AG08396 (cell line): ENCODE measurements around the gene DCST1.

Experiments used
- DNase-seq: peaks from one replicate; pipeline ENCODE4 v3.0.0; 2012; ENCODE audit warnings: low spot score, mixed read lengths

Gene DCST1

DNA sequence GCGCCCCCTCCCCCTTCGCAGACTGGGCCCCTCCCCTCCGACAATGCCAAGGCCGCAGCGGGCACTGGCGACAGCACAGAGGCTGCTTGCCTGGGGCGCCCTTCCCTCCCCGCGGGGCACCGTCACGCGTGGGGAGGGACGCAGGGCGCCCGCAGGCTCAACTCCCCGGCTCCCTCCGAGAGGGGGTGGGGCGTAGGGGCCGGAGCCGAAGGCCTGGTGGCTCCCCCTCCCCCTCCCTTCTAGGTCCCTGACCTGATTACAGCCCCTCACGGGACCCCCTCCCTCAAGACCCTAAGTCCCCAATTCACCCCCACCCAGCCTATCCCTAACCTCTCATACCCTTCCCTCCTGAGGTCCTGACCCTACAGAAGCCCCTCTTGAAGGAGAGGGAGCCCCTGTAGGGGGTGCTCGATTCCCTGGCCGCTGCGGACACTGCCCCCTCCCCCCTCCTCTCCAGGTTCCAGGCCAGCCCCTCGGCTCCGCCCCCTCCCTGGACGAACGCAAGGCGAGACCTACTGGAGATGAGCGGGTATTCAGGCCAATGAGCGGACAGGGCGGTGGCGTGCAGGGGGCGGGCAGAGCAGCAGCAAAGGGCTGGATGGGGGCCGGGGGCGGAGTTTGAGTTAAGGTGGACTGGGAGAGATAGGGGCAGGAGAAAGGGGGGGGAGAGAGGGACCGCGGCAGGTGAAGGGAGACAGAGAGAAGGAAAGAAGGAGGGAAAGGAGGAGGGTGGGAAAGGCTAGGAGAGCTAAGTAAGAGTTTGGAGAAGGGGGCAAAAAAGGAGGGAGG is 31.8 kb upstream of the DCST1 start:
- DNase-seq = peak; percentile 100

DNA sequence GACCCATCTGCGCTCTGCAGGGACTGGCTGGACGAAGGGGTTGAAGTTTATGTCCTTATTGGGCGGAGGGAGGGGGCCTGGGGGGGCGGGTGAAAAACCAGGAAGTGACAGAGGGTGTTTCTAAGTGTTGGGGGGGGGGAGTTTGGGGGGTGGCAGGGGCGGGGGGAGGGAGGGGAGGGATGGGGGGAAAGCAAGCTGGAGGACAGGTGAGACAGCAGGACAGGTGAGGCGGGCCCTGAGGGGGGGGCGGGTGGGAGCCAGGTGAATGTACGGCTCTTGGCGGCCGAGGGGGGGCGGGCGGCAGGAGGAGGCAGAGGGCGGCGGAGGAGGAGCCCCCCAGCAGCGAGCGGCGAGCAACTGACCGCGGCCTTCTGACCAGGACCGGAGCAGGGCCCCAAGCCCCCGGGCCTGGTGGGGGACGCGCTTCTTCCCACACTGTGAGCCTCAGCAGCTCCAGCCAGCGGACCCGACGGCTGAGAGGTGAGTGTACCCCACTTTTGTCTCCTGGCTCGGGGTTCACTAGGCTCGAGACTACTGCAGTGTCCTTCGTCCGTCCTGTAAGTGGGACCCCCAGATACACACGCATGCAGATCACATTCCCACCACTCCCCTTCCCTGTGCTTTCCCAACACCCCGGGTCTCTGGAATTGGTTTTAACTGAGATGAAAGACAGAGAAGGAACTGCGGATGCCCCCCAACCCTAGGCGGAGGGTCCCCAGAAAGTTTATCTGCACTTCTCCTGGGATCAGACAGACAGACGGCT is 31.0 kb upstream of the DCST1 start, which contains the start of gene ZBTB7B:
TSS of gene ZBTB7B (plus strand) at position 339 of the 763 bp plus-strand sequence. CDS start 11,859 bp downstream, outside the sequence.
- peak; percentile 76 for DNase-seq

DNA sequence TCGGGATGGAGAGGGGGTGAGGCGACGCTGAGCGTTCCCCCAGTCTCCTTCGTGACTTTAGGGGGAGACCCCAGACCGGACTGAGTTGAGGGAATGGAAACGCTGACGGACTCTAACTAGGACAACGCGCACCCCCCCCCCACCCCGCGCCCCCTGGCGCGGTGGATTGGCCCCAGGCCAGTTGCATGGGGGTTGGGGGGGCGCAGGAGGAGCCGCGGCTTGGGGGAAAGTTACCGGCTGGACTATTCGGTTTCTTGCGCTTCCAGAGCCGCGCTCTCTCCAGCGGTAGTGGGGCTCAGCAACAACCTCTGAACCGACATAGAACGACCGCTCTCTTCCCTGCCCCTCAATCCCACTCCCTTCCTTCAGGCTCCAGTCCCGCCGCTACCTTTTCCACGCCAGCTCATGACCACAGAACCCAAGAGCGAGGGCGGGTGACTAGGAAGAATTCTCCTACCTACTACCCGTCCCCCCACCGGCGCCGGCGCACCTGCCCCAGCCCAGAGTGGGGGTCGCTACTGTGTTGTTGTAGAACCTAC is 30.3 kb upstream of the DCST1 start:
- no peak for DNase-seq

DNA sequence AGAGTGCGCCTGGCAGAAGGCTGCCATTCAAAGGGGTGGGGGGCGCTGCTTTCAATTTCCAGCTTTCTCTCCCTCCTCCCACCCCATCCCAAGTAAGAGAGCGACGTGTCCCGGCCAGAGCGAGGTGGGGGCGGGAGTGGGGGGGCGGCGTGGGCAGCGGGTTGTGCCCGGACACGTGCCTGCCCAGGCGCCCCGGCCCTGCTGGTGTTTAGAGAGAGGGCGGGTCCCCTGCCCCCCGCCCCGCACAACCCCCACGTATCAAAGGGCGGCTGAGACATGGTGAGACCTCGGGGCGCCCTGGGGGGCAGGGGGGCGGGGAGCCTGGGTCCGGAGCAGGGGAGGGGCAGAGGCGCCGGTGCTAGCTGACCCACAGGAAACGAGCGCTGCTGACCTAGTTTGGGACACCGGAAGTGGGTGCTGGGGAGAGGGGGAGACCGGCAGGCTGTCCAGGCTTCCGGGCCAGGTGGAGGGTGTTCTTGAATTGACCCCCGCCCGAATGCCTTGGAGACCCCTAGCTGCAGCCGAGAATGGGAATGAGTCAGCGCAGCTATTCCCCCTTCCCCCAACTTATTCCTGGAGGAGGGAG is 29.8 kb upstream of the DCST1 start:
- DNase-seq = peak; percentile 62

DNA sequence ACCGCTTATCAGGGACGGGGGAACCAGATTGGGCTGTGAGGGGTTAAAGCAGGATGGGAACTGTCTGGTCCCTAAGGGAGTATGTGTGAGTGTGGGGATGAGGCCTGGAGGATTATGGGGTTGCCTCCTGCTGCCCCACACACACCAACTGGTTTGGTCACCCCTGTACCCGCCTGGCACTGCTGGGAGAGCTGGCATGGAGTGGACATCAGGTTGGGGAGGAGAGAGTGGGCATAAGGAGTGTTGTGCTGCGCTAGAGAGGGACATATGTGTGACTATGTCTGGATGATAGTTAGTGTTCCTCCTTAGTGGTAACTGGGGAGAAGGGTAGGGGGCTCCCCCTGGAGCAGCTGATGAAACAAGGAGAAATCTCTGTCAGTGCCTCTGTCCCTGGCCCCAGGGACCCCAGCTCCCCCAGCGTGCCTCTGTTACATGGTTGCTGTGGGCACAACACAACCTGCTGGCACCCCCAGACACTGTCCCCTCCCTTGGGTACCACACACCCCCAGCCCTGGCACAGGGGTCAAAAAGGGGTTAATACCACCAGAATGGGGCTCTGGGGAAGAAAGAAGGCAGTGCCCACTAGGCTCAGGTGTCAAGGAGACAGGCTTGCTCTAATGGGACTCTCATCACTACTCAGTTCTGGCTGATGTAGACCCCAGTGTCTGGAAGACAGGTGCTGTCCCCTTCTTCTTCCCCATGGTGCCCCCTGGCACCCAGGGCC is 29.1 kb upstream of the DCST1 start:
- no peak for DNase-seq

DNA sequence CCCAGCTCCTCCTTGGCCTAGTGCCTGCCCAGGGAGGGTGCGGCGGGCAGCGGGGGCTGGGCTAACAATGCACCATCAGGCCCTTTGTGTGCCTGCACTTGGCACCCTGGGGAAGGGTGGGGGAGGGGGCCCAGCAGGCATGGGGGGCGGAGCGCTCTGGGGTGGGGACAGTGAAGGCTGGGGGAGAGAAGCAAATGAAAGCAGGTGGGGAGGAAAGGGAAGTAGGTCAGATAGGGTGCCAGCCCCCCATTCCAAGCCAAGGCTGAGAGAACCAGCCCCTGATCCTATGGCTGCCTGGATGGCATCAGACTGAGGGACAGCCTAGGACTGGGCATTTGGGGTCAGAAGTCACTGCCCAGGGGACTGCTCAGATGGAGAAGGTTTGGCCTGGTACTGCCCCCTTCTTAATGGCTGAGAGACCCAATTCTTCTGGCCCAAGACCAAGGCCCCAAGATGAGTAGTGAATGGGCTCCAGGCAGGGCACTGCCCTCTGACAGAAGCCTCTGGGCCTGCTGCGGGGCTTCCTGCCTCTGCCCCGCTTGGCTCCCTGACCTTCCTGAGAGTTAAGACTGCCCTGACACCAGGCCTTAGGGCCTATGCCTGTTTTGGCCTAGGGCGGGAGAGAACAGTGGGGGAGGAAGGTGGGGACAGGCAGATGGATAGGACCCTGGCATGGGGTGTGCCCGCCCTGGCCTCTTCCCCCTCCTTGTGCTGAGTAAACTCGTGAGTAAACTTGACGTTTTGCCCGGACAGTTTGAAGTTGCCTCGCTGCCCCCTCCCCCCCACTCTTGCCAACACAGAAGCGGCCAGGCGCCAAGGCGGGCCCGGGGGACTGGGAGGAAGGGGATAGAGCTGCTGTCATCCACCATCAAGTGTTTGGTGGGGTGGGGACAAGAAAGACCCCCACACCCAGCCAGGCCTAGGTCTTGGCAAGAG is 28.3 kb upstream of the DCST1 start:
- no peak for DNase-seq

DNA sequence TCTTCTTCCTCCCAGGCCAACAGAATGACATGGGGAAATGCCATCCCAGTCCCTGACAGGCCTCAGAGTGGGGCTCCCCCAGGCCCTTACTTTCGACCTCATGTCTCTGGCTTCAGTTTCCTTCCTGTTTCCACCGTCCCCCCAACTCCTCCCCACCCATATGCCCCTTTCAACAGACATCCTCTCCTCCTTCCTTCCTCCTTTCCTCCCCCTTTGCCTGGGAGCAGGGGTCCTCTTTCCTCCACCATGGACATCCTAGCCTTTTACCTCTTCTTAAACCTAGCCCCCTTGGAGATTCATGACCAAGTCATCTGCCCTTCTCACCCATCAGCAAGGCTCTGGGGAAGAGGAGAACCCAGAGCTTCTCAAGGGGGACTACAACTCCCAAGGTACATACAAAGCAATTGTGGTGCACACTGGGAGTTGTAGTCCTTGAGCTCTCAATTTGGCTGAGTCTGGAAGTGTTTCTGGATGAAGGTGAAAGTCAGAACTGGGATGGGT is 27.0 kb upstream of the DCST1 start:
- DNase-seq = no peak

DNA sequence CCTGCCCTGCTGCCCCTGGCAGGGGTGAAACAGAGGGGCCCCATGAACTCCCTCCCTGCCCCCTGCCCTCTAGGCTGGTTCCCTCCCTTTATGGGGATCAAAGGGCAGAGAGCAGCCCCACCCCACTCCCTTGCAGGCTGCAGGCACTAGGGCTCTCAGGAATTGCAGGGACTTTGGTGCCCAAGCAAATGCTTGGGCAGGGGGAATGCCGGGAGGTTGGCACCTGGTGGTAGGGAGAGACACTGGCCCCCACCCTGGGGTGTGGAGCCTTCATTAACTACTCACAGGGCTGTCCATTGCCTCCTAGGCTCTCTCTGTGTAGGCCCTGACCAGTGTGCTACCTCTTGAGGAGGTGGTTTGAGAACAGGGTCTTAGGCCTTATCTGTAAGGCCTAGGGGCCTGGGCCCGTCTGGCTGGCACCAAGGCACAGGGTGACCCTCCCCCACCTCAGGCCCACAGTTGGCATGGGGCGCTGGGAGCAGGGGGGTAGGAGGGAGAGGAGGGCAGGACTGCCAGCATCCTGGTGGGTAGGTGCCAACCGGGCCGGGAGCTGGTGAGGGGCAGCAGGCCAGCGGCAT is 26.3 kb upstream of the DCST1 start:
- no peak for DNase-seq

DNA sequence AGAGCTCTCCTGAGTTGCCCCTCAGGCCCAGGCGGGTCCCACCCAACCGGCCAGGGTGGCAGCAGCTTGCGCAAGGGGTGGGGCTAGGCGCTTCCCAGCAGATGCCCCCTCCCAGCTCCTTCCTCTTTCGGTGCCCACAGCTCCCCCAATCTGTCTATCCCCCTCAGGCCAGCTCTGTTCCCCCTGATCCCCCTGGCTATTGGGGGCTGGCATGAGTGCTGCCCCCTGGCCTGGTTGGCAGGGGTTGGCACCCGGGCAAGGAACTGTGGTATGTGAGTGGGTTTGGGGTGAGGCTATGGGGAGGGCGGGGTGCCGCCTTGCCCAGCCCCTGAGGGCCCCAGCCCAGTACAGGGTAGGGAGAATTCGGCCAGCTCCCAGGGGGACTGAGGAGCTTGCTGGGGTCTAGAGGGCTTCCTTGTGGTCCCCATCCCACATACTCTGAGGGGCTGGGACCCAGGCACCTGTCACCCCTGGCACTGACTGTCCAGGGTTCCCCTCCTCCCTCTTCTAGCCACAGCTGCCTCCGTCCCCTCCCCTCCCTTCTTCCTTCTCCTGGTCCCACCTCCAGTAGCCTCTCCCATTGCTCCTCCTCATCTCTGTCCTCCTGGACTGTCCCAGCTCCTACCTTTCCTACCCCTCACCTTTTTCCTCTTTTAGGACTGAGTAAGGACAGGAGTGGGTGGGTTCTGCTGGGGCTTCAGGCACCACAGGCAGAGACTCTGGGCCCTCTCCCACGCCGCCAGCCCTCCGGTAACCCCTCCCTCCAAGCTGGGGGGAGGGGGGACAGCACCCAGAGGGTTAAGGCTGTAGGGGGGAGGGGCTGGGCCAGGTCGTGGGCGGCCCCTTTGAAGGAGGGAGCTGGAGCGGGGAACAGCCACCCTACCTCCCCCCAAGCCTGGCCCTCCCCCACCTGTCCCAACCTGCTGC is 25.3 kb upstream of the DCST1 start:
- DNase-seq = no peak

DNA sequence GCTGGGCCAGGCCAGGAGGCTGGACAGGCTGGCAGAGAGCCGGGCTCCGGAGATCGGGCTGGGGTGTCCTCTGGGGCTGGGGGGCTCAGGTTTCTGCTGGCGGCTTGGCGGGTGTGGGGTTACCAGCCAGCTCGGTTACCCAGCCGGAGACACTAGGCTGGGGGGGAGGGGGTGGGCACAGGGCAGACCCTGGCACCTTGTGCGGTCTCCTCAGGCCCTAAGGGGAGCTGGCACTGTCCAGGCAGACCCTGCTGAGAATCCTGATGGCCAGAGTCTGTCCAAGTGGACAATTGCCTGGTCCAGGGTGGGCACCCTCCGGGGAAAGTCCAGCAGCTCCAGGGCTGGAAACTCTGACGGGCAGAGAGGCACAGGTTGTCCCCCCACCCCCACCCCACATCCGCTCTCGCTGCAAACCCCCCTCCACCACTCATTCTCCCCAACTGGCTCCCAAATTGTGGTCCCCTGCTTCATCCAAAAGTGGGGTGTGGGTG is 24.4 kb upstream of the DCST1 start:
- DNase-seq = no peak

DNA sequence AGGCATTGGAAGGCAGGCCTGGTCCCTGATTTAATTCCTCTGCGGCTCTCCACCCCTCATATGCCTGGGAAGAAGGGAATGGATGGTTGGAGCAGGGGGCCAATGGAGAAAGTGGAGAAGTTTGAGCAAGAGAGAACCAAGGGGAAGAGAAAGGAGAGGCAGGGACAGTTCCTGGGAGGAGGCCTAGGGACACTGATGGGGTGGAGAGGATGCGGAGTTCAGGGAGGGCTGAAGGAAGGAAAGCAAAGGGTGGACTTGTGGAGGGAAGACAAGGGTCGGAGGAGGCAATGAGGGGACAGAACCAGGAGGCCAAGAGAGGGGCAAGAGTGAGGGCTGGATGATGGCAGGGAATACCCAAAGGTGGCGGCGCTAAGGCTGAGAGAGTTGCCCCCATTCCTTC is 23.9 kb upstream of the DCST1 start:
- no peak for DNase-seq

DNA sequence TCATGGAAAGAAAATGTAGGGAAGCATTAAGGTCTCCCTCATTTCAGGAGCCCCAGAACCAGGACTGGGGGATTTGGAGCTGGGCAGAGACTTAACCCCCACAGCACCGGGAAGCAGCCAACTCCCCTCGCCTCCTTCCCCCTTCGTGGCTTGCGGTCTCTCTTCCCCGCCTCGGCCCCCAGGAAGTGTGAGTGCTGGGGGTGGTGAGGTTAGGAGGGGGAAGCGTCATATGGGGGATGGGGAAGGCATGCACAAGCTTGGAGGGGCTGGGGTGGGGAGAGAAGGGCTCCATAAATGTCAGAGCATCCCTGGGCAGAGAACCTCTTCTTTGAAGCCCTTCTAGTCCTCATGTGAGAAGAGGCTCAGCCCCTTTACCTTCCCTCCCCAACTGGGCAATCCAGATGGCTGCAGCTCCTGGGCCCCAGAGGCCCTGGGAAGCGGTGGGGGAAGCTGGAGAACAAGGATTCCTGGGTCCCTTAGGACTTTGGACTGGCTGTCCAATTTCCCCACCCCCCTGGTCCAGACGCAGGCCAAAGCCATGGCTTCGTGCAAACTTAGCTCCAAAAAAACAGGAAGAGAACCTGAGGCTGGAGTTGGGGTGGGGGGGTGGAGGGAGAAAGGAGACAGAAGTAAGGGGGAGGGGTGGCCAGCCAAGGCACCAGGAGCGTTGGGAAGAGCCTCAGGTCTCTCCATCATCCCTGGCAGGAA is 23.3 kb upstream of the DCST1 start:
- DNase-seq = no peak

DNA sequence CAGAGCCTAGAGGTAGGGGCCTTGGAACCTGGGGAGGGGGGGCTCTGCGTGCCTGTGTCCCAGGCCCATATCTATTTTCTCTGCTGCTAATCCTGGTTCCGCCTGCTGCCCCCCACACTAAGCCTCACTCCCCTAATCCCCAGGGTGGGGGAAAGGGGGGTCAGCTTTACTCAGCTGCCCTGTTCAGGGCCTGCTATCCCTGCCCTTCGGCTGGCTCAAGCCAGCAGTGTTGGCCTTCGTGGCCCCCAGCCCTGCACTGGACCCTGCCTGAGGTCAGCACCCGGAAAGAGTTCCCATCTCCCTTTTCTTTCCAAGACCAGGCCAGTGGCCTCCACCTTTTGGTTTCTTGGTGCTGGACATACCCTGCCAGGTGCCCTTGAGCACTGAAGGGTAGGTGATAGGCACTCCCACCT is 22.6 kb upstream of the DCST1 start:
- DNase-seq = no peak

DNA sequence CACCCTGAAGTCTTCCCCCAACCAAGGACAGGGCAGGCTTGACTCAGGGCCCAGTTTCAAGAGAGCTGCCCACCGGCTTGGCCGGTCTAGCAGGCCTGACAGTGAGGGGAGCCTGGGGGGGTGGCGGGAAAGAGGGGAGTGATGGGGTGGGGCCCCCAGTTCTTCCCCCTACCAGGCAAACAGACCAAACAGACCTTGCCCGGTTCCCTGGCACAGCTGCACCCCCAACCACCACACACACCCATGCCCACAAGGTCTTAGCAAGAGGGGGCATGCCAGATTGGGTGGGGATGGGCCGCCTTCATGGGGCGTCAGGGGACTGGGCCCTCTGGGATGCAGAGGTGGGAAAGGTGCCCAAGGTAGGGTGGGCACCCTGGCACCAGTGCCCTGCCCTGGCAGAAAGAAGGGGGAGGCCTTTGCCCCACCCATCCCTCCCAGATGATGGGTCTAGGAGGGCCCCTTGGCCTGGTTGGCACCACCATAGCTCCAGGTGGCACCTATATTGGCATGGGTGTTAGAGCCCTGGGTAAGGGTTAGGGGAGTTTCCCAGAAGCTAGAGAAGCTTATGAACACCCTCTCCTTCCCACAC is 22.1 kb upstream of the DCST1 start:
- DNase-seq = no peak

DNA sequence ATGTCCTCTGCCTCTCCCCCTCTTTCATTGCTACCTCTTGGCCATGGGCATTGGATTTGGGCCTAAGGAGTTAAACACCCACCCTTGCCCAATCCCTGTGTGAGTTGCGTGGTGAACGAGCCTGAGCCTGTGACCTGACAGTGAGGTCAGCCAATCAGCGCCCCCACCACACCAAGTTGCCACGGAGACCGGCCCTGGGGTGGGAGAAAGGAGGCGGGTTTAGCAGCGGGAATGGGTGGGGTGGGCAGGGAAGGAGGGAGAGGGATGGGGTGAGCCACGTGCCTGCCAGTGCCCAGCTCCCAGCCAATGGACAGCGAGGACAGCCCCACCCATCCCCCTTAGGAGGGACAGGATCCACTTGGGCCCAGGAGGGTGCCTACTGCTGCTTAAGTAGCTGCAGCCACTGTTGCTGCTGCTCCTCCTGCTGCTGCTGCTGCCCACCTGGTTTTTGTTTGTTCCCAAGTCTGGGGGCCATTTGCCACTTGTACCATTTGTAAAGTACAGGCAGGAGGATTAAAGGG is 21.5 kb upstream of the DCST1 start:
- peak; percentile 75 for DNase-seq

DNA sequence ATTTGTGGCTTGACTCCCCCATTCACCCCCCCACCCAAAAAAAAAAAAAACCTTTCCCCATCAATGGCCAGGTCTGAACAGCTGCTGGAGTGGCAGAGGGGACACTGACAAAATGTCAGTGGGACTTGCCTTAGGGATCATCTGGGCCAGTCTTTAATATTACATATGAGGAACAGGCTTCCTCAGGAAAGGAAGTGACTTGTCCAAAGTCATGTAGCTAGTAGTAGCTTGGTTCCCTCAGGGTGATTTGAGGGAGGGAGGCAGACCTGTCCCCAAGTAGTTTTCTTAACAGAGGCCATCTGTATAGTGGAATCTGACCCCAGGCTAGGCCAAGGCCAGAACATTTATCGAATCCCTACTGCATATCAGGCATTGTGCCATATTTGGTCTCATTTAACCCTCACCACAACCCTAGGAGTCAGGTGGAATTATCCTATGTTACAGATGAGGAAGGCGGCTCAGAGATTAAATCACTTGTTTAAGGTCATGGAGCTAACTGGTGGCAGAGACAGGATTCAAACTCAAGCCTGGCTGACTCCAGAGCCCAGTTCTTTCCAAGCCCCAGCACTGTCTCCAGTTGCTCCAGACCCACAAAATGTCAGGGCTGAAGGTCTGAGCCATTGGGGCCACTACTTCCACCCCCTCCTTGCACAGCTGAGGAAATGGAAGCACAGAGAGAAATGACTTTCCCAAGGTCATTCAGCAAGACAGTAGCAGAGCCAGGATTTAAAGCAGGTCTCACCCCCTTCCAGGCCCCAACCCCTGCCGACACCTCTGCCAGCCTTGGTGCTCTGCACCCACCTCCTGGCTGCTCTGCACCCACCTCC is 20.6 kb upstream of the DCST1 start:
- DNase-seq = no peak

DNA sequence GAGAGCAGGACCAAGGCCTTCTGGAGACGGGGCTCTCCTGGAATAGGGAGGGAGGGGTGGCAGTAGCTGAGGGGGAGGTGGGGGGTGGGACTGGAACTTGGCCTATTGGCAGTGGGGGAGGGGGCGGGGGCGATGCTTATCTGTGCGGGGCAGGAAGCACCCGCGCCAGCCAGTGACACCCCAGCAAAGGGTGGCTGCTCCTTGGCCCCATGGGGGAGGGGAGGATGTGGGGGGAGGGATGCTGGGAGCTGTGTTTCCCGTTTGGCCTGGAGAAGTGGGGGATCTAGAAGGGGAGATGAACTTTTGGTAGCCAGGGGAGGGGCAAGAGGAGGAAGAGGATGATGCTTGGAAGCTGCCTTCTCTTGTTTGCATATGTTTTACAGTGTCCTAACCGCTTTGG is 20.0 kb upstream of the DCST1 start:
- no peak for DNase-seq
